ENCODE data around the gene TEKT1. TPM values are rescaled to one million over a fixed set of nuclear protein-coding genes. Genes with fewer than 3 reads are reported as not detected.

TEKT1 gene
- total and polyA plus RNA-seq, 5 donors from 2014 or later, result not detected

DNA sequence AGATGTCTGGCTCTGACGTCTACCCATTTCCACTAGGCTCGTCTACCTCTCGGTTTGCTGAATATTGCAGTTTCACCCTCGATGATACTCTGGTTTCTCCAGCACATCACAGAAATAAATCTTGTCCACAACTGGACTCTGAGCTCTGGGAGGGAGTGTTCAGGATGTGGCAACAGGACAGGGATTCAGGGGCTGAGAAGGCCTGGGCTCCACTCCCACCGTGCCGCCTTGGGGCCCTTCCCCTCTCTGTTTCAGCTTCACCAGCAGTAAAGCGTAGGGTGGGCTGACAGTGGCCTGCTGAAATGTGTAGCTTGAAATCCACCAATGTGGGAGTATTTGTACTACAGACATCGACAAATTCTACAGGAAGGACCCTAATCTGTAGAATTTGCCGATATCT, 20.0 kb downstream of the TEKT1 start:
- H3K27ac Mint-ChIP-seq, result no peak overlapping the region
- Histone ChIP-seq H3K36me3 (ENCODE audit: control insufficient read depth, insufficient read depth, low read length) (no peaks in the 10 kb centered on the region), H3K27ac (ENCODE audit: insufficient read depth, low read length, poor library complexity, severe bottlenecking) (no peak overlapping the region), H3K4me1 (ENCODE audit: control insufficient read depth, insufficient read depth, low read length, poor library complexity, severe bottlenecking) (no peaks in the 10 kb centered on the region), H3K9me3 (ENCODE audit: control insufficient read depth in 2 of 2, low read length in 2 of 2) (no peaks in the 10 kb centered on the region), H3K27me3 (ENCODE audit: control insufficient read depth, insufficient read depth, low read length) (peaks cover 5% of the 10 kb centered on the region), H3K4me3 (ENCODE audit: low read depth, low read length) (no peak overlapping the region)
- H3K36me3 Mint-ChIP-seq, result no peaks in the 10 kb centered on the region
- H3K4me1 Mint-ChIP-seq, result no peaks in the 10 kb centered on the region
- DNase-seq, result no peak
- ATAC-seq (ENCODE audit: low read depth in 2 of 2), result no peak
- no peak overlapping the region for H3K4me3 Mint-ChIP-seq
- H3K9me3 Mint-ChIP-seq, result no peaks in the 10 kb centered on the region
- peaks cover 18% of the 10 kb centered on the region for H3K27me3 Mint-ChIP-seq

DNA sequence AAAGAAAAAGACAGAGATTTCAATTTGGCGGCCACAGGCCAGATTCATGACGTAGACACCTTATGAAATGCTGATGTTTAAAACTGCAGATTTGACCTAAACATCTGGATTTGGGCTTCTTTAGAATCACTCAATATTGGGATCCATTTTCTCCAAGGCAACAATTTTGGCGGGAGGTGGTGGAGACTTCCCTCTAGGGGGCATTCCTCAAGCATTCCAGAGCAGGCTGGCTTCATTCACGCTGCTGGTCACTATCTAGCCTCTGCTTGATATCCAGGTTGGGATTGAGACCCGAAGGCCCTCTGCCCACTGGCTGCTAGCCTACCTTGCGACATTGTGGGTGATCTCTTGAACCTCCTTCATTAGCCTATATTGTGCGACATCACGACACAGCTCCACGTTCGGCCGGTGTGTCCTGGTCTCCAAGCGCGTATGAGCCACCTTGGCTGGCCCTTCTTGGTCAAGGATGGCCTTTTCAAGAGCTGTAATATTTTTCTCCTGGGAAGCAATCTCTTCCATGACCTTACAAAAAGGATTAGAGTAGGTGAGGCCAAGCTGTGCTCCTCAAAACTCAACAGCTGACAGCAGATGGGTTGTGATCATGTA, 31.0 kb downstream of the TEKT1 start:
- no peaks in the 10 kb centered on the region for H3K36me3 Mint-ChIP-seq
- Histone ChIP-seq H3K9me3 (ENCODE audit: control insufficient read depth in 2 of 2, low read length in 2 of 2) (no peaks in the 10 kb centered on the region), H3K4me1 (ENCODE audit: control insufficient read depth, insufficient read depth, low read length, poor library complexity, severe bottlenecking) (no peaks in the 10 kb centered on the region), H3K4me3 (ENCODE audit: low read depth, low read length) (no peak overlapping the region), H3K36me3 (ENCODE audit: control insufficient read depth, insufficient read depth, low read length) (no peaks in the 10 kb centered on the region), H3K27ac (ENCODE audit: insufficient read depth, low read length, poor library complexity, severe bottlenecking) (no peak overlapping the region), H3K27me3 (ENCODE audit: control insufficient read depth, insufficient read depth, low read length) (peaks cover 3% of the 10 kb centered on the region)
- DNase-seq (no peak), ATAC-seq (ENCODE audit: low read depth in 2 of 2) (no peak)
- peaks cover 8% of the 10 kb centered on the region for H3K27me3 Mint-ChIP-seq
- H3K4me1 Mint-ChIP-seq, result no peaks in the 10 kb centered on the region
- H3K9me3 Mint-ChIP-seq, result peaks cover 0 to 2% (median 0%) of the 10 kb centered on the region in 7 donors
- H3K4me3 Mint-ChIP-seq, result no peak overlapping the region
- no peak overlapping the region for H3K27ac Mint-ChIP-seq

- no peaks in the 10 kb centered on the region for H3K36me3 Mint-ChIP-seq
- H3K4me3 Mint-ChIP-seq, result no peak overlapping the region
- H3K27ac Mint-ChIP-seq, result no peak overlapping the region
- DNase-seq (no peak), ATAC-seq (ENCODE audit: low read depth in 2 of 2) (no peak)
- H3K4me3 ChIP-seq (ENCODE audit: low read depth, low read length), result no peak overlapping the region
- H3K9me3 ChIP-seq (ENCODE audit: control insufficient read depth in 2 of 2, low read length in 2 of 2), result no peaks in the 10 kb centered on the region
- H3K4me1 ChIP-seq (ENCODE audit: control insufficient read depth, insufficient read depth, low read length, poor library complexity, severe bottlenecking), result no peaks in the 10 kb centered on the region
- H3K27ac ChIP-seq (ENCODE audit: insufficient read depth, low read length, poor library complexity, severe bottlenecking), result no peak overlapping the region
- H3K36me3 ChIP-seq (ENCODE audit: control insufficient read depth, insufficient read depth, low read length), result no peaks in the 10 kb centered on the region
- H3K9me3 Mint-ChIP-seq, result peaks cover 0 to 2% (median 0%) of the 10 kb centered on the region in 7 donors
- peaks cover 3% of the 10 kb centered on the region for H3K27me3 ChIP-seq (ENCODE audit: control insufficient read depth, insufficient read depth, low read length)
- no peaks in the 10 kb centered on the region for H3K4me1 Mint-ChIP-seq
- peaks cover 11% of the 10 kb centered on the region for H3K27me3 Mint-ChIP-seq
Observed at GRCh38 chr17:6799738-6800137, 31.8 kb downstream of the TEKT1 start.

GRCh38 chr17:6797718-6798351, 33.7 kb downstream of the TEKT1 start:
- H3K4me3 Mint-ChIP-seq, result no peak overlapping the region
- H3K27ac Mint-ChIP-seq, result no peak overlapping the region
- DNase-seq, result no peak
- ATAC-seq (ENCODE audit: low read depth in 2 of 2), result no peak
- Histone ChIP-seq H3K36me3 (ENCODE audit: control insufficient read depth, insufficient read depth, low read length) (no peaks in the 10 kb centered on the region), H3K9me3 (ENCODE audit: control insufficient read depth in 2 of 2, low read length in 2 of 2) (no peaks in the 10 kb centered on the region), H3K27me3 (ENCODE audit: control insufficient read depth, insufficient read depth, low read length) (peaks cover 7% of the 10 kb centered on the region), H3K4me1 (ENCODE audit: control insufficient read depth, insufficient read depth, low read length, poor library complexity, severe bottlenecking) (no peaks in the 10 kb centered on the region), H3K27ac (ENCODE audit: insufficient read depth, low read length, poor library complexity, severe bottlenecking) (no peak overlapping the region), H3K4me3 (ENCODE audit: low read depth, low read length) (no peak overlapping the region)
- H3K27me3 Mint-ChIP-seq, result peaks cover 16% of the 10 kb centered on the region
- no peaks in the 10 kb centered on the region for H3K4me1 Mint-ChIP-seq
- no peaks in the 10 kb centered on the region for H3K9me3 Mint-ChIP-seq
- no peaks in the 10 kb centered on the region for H3K36me3 Mint-ChIP-seq

GRCh38 chr17:6796887-6797490, 34.5 kb downstream of the TEKT1 start:
- H3K4me1 ChIP-seq (ENCODE audit: control insufficient read depth, insufficient read depth, low read length, poor library complexity, severe bottlenecking), result no peaks in the 10 kb centered on the region
- no peak overlapping the region for H3K27ac ChIP-seq (ENCODE audit: insufficient read depth, low read length, poor library complexity, severe bottlenecking)
- ATAC-seq (ENCODE audit: low read depth in 2 of 2) (no peak), DNase-seq (no peak)
- Mint-ChIP-seq H3K27ac (no peak overlapping the region), H3K4me3 (no peak overlapping the region), H3K27me3 (peaks cover 22% of the 10 kb centered on the region), H3K4me1 (no peaks in the 10 kb centered on the region), H3K9me3 (peaks cover 0 to 4% (median 0%) of the 10 kb centered on the region in 7 donors), H3K36me3 (no peaks in the 10 kb centered on the region)
- peaks cover 13% of the 10 kb centered on the region for H3K27me3 ChIP-seq (ENCODE audit: control insufficient read depth, insufficient read depth, low read length)
- H3K4me3 ChIP-seq (ENCODE audit: low read depth, low read length), result no peak overlapping the region
- no peaks in the 10 kb centered on the region for H3K36me3 ChIP-seq (ENCODE audit: control insufficient read depth, insufficient read depth, low read length)
- no peaks in the 10 kb centered on the region for H3K9me3 ChIP-seq (ENCODE audit: control insufficient read depth in 2 of 2, low read length in 2 of 2)

GRCh38 chr17:6796017-6796886, 35.3 kb downstream of the TEKT1 start:
- H3K36me3 Mint-ChIP-seq, result no peaks in the 10 kb centered on the region
- H3K27ac Mint-ChIP-seq, result no peak overlapping the region

DNA sequence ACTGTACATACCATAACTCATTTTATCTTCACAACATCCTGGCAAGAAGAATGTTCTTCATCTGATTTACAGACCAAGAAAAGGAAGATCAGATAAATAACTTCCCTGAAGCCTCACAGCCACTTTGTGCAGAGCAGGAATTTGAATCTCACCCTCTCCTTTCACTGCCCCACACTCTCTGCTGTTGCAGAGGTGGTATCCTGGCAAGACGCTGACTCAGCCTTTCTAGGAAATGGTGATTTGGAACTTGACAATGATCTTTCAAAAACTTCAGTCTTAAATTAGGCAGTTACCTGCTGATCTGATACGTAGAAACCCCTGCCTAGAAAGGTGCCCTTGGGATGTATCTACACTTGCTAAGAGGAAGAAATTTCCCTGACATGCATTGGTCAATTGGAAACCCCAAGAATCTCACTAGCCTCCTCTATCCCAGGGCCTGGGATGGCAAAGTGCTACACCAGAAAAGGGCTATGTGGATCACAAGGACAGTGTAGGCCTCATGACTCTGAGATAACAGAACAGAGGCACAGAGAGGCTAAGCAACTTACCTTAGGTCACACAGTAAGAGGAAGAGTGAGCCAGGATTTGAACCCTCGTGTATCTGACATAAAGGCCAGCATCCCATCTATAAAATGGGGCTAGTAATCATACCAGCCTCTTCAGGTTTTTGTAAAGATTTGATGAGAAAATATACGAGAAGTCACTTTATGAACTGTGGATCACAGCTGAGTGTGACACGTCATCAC, 37.6 kb downstream of the TEKT1 start:
- no peaks in the 10 kb centered on the region for H3K4me1 ChIP-seq (ENCODE audit: control insufficient read depth, insufficient read depth, low read length, poor library complexity, severe bottlenecking)
- Mint-ChIP-seq H3K27ac (no peak overlapping the region), H3K9me3 (peaks cover 0 to 4% (median 0%) of the 10 kb centered on the region in 7 donors), H3K36me3 (no peaks in the 10 kb centered on the region), H3K4me1 (no peaks in the 10 kb centered on the region), H3K4me3 (no peak overlapping the region), H3K27me3 (peaks cover 45% of the 10 kb centered on the region)
- no peaks in the 10 kb centered on the region for H3K9me3 ChIP-seq (ENCODE audit: control insufficient read depth in 2 of 2, low read length in 2 of 2)
- ATAC-seq (ENCODE audit: low read depth in 2 of 2) (no peak), DNase-seq (no peak)
- no peak overlapping the region for H3K4me3 ChIP-seq (ENCODE audit: low read depth, low read length)
- H3K27me3 ChIP-seq (ENCODE audit: control insufficient read depth, insufficient read depth, low read length), result peaks cover 17% of the 10 kb centered on the region
- no peaks in the 10 kb centered on the region for H3K36me3 ChIP-seq (ENCODE audit: control insufficient read depth, insufficient read depth, low read length)
- no peak overlapping the region for H3K27ac ChIP-seq (ENCODE audit: insufficient read depth, low read length, poor library complexity, severe bottlenecking)

More at GRCh38 chr17:6796017-6796886, 35.3 kb downstream of the TEKT1 start:
- H3K9me3 ChIP-seq (ENCODE audit: control insufficient read depth in 2 of 2, low read length in 2 of 2), result no peaks in the 10 kb centered on the region
- Mint-ChIP-seq H3K27me3 (peaks cover 23% of the 10 kb centered on the region), H3K9me3 (peaks cover 0 to 4% (median 0%) of the 10 kb centered on the region in 7 donors), H3K4me3 (no peak overlapping the region), H3K4me1 (no peaks in the 10 kb centered on the region)
- H3K27me3 ChIP-seq (ENCODE audit: control insufficient read depth, insufficient read depth, low read length), result peaks cover 13% of the 10 kb centered on the region
- H3K27ac ChIP-seq (ENCODE audit: insufficient read depth, low read length, poor library complexity, severe bottlenecking), result no peak overlapping the region
- no peak overlapping the region for H3K4me3 ChIP-seq (ENCODE audit: low read depth, low read length)
- no peaks in the 10 kb centered on the region for H3K4me1 ChIP-seq (ENCODE audit: control insufficient read depth, insufficient read depth, low read length, poor library complexity, severe bottlenecking)
- ATAC-seq (ENCODE audit: low read depth in 2 of 2) (no peak), DNase-seq (no peak)
- no peaks in the 10 kb centered on the region for H3K36me3 ChIP-seq (ENCODE audit: control insufficient read depth, insufficient read depth, low read length)
